Left ventricle myocardium superior (tissue), 1 donor: ENCODE data around the gene SEC14L2. TPM values are rescaled to one million over a fixed set of nuclear protein-coding genes. Genes with fewer than 3 reads are reported as not detected.
"Not testable (repeated sequence)": the region's sequence is repeated elsewhere in the genome, so short reads cannot be mapped to it uniquely, and the experiment has no call there.

ENCODE experiments used
- ATAC-seq: fragments of 200-7000 bp; cut with Tn5 transposase; one replicate; pipeline ENCODE4 v1.9.1; 2020; ENCODE audit warnings: mild to moderate bottlenecking, moderate library complexity
- DNase-seq: peaks from one replicate; pipeline ENCODE4 v3.0.0-alpha.2; 2020
- intact Hi-C: fragments of 100-400 bp; cut with micrococcal nuclease; formaldehyde crosslinking; loops from one replicate; pipeline ENCODE4 v1.11.0; 2022
- total RNA-seq: library from RNA; stranded (reverse); fragmentation: NEBNext Ultra II Directional; extraction: Animal tissue kit (Norgen Biotek cat#: 25700); gene quantifications from one replicate; pipeline ENCODE4 v1.2.1, GENCODE V29; 2021
- donor health status: DM: no; HTN: yes; CAD: no; lungs with severe emphysema.

Gene SEC14L2
- total RNA-seq, 1 donor from 2014 or later = 0.82 TPM

DNA sequence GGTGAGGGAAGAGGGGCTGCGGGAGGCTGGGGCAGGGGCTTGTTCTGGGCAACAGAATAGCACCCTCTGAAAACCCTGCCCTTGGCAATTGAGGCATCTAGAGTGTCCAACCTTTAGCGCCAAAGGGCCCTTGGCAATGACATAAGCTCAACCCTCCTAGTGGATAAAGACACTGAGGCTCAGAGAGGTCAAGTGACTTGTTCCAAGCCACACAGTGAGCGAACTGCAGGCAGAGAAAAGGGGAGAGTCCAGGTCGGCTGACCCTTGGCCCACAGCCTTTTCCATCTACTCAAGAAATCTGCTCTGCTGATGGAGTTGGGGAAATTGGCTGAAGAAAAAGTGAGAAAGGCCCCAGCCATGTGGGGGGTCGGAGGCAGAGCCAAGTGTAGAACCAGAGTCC lies 2.9 kb downstream of the SEC14L2 start:
- intact Hi-C loops = loop anchor here (10.0 kb wide), 1 partner anchor 85 kb away; no protein-coding TSS in a partner anchor

DNA sequence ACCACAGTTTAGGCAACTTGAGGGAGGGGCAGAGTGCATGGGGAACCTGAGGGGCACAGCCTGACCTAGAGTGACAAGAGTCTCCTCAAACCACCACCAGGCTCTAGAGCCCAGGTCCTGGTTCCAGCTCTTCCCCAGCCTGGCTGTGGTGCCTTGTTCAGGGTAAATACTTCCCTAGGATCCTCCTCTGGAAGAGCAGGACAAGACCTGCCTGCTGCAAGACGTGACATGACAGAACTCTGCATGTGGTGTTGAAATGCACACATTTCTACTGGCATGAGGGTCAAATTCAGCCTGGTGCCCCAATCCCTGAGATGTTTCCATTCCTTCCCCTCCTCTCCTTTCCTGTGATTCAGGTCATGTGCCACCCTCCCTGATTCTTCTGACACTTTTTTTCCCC lies 3.3 kb downstream of the SEC14L2 start:
- intact Hi-C loops = no loop called here
- ATAC-seq = no peak

More for the DNA sequence above, 2.9 kb downstream of the SEC14L2 start:
- DNase-seq (no peak), ATAC-seq (no peak)

GRCh38 chr22:30401024-30401423 lies 4.2 kb downstream of the SEC14L2 start:
- ATAC-seq, intact Hi-C loops, DNase-seq: not testable (repeated sequence)

More for the DNA sequence above, 3.3 kb downstream of the SEC14L2 start:
- no peak for DNase-seq

DNA sequence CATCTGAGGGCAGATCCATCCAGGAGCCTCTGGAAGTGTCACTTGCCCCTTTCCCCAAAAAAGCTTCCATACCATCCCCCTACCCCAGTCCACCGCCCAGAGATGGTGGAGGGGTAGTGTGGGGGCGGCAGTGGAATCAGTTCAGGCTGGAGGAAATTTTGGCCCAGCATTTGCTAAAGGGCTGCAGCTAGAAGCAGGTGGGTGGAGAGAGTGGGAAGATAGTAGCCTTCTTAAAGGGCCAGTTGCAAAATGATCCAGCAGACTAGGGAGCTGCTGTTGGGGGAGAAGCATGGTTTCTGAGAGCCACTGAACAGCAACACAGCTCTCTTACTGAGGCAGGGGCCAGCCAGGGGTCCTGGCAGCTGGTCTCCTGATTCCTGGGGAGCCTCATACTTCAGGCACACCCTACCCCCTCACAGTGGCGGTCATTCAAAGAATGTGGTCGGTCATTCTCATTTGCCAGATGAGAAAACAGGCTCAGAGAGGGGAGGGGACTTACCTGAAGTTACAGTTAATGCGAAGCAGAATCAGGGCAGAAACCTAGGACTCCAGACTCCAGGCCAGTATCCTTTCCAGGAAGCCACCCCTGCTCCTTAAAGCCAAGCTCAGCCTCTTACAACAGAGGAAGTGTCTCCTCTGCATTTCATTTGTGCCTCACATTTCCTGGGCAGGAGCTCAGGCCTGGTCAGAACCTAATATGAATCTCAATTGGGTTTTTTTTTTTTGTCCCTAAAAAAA lies 5.4 kb downstream of the SEC14L2 start:
- intact Hi-C loops = no loop called here
- ATAC-seq (no peak), DNase-seq (no peak)

GRCh38 chr22:30402766-30403104 lies 5.9 kb downstream of the SEC14L2 start:
- ATAC-seq, DNase-seq, intact Hi-C loops: not testable (repeated sequence)

GRCh38 chr22:30404307-30404706 lies 7.5 kb downstream of the SEC14L2 start:
- DNase-seq (no peak), ATAC-seq (no peak)
- intact Hi-C loops = no loop called here

- intact Hi-C loops = no loop called here
- no peak for ATAC-seq
- no peak for DNase-seq
These were observed 8.9 kb downstream of the SEC14L2 start for GRCh38 chr22:30405731-30406130.

DNA sequence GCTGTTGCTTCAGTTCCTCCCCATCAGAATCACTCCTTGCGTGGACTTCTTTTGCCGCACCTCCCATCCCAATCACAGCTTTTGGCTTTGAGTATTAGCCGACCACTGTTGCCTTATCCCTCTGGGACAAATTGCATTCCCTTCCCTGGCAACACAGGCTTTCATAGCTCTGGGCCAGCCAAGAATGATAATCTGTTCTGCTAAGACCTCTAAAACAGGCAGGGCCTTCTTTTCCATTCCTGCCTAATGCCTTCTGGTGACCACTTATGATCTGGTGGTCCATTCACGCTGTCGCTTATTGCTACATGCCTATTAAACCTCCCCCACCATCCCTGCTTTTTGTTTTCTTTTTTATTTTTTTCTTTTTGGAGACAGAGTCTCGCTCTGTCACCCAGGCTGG lies 9.6 kb downstream of the SEC14L2 start:
- intact Hi-C loops = no loop called here
- ATAC-seq = no peak

GRCh38 chr22:30408388-30409102 lies 11.7 kb downstream of the SEC14L2 start:
- intact Hi-C loops = no loop called here

More for the DNA sequence above, 9.6 kb downstream of the SEC14L2 start:
- DNase-seq = no peak

GRCh38 chr22:30411780-30412179 lies 15.0 kb downstream of the SEC14L2 start:
- no peak for DNase-seq
- no peak for ATAC-seq
- intact Hi-C loops = no loop called here

More at GRCh38 chr22:30408388-30409102, 11.7 kb downstream of the SEC14L2 start:
- no peak for ATAC-seq
- DNase-seq = no peak

GRCh38 chr22:30413001-30413400 lies 16.2 kb downstream of the SEC14L2 start:
- intact Hi-C loops = no loop called here
- ATAC-seq (no peak), DNase-seq (no peak)

GRCh38 chr22:30413745-30414524 lies 17.1 kb downstream of the SEC14L2 start:
- DNase-seq (no peak), ATAC-seq (no peak)
- intact Hi-C loops = no loop called here

GRCh38 chr22:30414525-30415047 lies 17.8 kb downstream of the SEC14L2 start:
- ATAC-seq (no peak), DNase-seq (no peak)
- intact Hi-C loops = no loop called here

DNA sequence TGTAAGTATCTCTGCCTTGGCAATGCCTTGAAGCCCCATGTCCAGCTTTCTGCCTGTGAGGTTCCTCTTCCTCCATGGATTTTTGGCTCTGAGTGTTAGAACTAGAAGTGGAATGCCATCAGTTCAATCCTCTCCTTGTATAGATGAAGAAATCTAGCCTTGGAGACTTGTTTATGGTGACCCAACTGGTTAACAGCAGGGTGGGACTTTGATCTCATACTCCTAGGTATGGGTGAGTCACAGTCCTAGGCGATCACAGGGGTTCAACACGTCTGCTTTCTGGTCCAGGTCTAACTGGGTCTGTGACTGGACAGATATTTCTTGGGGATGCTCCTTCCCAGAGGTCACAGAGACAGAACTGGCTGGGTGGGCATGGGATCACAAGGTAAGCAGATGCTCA lies 19.6 kb downstream of the SEC14L2 start:
- DNase-seq (no peak), ATAC-seq (no peak)
- intact Hi-C loops = no loop called here

- ATAC-seq (no peak), DNase-seq (no peak)
- intact Hi-C loops = no loop called here
These were observed 20.0 kb downstream of the SEC14L2 start for GRCh38 chr22:30416837-30417236.

DNA sequence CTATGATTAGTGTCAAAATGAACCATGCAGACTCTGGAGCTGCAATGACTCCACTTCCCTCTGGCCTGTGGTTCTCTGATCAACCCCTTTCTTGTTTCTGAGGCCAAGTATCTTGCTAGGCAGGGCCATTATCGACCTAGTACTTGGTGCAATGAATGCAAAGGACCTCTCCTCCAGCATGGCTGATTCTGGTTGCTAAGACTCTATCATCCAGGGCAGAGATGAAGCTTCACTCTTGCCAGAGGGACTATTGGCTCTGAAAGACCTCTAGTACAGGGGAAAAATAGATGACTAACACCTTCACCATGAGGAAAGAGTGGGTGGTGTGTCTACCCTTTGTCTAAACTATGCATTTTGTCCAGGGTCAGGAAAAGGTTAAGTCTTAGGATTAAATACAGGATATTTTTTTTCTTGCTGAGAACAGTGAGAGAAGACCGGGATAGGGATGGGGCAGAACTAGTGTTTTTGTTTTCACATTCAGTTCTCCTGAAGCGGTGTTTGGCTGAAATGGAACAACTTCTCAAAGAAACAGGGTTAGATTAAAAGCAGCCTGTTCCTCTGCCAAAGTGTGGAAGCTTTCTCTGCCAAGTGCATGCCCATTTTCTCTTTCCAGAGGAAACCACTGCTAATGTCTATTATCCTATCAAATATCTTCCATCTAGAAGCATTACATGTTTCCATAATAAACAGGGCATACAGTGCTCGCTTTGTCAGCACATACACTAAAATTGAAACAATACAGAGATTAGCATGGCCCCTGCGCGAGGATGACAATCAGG lies 23.7 kb downstream of the SEC14L2 start:
- DNase-seq = no peak
- ATAC-seq = no peak
- intact Hi-C loops = no loop called here

- intact Hi-C loops = no loop called here
- ATAC-seq (no peak), DNase-seq (no peak)
These were observed 25.1 kb downstream of the SEC14L2 start for GRCh38 chr22:30421695-30422480.
